Calu3 (cell line): ENCODE measurements around the gene IFNG. TPM values are rescaled to one million over a fixed set of nuclear protein-coding genes. Genes with fewer than 3 reads are reported as not detected.

Experiments
- BruUV-seq: library from RNA; stranded (reverse); fragments of 400-500 nt; replicated peaks from 2 replicates; lab custom pipeline; 2021; lab: Mats Ljungman, UMichigan
- CTCF ChIA-PET: fragments of 300-600 bp; sonication (Branson Sonifier 250); formaldehyde crosslinking; loops from one replicate; lab custom pipeline; 2022; ENCODE audit warnings: antibody characterized with exemption; lab: Charles Lee
- DNase-seq: peaks from one replicate; pipeline ENCODE4 v3.0.0; 2022
- H3K27ac Mint-ChIP-seq: one replicate; pipeline ENCODE4 v1.8.0; 2022; ENCODE audit warnings: mixed read lengths; ENCODE audit not compliant: unreplicated experiment
- H3K27me3 Mint-ChIP-seq: one replicate; pipeline ENCODE4 v1.8.0; 2022; ENCODE audit warnings: mixed read lengths; ENCODE audit not compliant: unreplicated experiment
- H3K36me3 Mint-ChIP-seq: one replicate; pipeline ENCODE4 v1.8.0; 2022; ENCODE audit warnings: mild to moderate bottlenecking, moderate library complexity, mixed read lengths; ENCODE audit not compliant: insufficient read depth, unreplicated experiment
- H3K4me1 Mint-ChIP-seq: one replicate; pipeline ENCODE4 v1.8.0; 2022; ENCODE audit warnings: mild to moderate bottlenecking, low read depth, mixed read lengths; ENCODE audit not compliant: unreplicated experiment
- H3K4me3 Mint-ChIP-seq: one replicate; pipeline ENCODE4 v1.8.0; 2022; ENCODE audit warnings: mild to moderate bottlenecking, low read depth, moderate library complexity, mixed read lengths; ENCODE audit not compliant: unreplicated experiment
- H3K9me3 Mint-ChIP-seq: one replicate; pipeline ENCODE4 v1.8.0; 2022; ENCODE audit warnings: low read depth, mixed read lengths; ENCODE audit not compliant: unreplicated experiment
- CTCF ChIP-seq: fragments of 200-600 bp; IDR thresholded peaks from one replicate; pipeline ENCODE4 v1.8.0; 2022; ENCODE audit warnings: antibody characterized with exemption; ENCODE audit not compliant: unreplicated experiment
- intact Hi-C: fragments of 100-400 bp; cut with micrococcal nuclease; formaldehyde crosslinking; loops from one replicate; pipeline ENCODE4 v1.10.0; 2022; ENCODE audit not compliant: unreplicated experiment
- total RNA-seq: library from RNA; stranded (reverse); gene quantifications from 2 replicates; pipeline ENCODE4 v1.2.3, GENCODE V29; 2022

The IFNG gene
- total RNA-seq, 1 experiment from 2014 or later = not detected

GRCh38 chr12:68106660-68107059 lies 52.9 kb downstream of the IFNG start:
- H3K27ac Mint-ChIP-seq = no peak overlapping the region
- DNase-seq = no peak
- TF ChIP-seq CTCF = no peak
- BruUV-seq = no TSS peak
- H3K9me3 Mint-ChIP-seq = no peaks in the 10 kb centered on the region
- no peaks in the 10 kb centered on the region for H3K36me3 Mint-ChIP-seq
- no peak overlapping the region for H3K4me3 Mint-ChIP-seq
- H3K4me1 Mint-ChIP-seq = no peaks in the 10 kb centered on the region
- intact Hi-C loops = no loop called here
- peaks cover 9% of the 10 kb centered on the region for H3K27me3 Mint-ChIP-seq
- CTCF ChIA-PET = interaction anchor here (1.2 kb wide), 1 partner anchor 19 kb away, joined by 3 read pairs; no protein-coding TSS in a partner anchor

- TF ChIP-seq CTCF = no peak
- no TSS peak for BruUV-seq
- CTCF ChIA-PET = interaction anchor here (1.2 kb wide), 1 partner anchor 20 kb away, joined by 3 read pairs; no protein-coding TSS in a partner anchor
Observed at GRCh38 chr12:68106160-68106559, 53.4 kb downstream of the IFNG start.

More at GRCh38 chr12:68106160-68106559, 53.4 kb downstream of the IFNG start:
- no peaks in the 10 kb centered on the region for H3K4me1 Mint-ChIP-seq
- H3K4me3 Mint-ChIP-seq = no peak overlapping the region
- no peaks in the 10 kb centered on the region for H3K9me3 Mint-ChIP-seq
- no peak overlapping the region for H3K27ac Mint-ChIP-seq
- intact Hi-C loops = no loop called here
- DNase-seq = no peak
- peaks cover 14% of the 10 kb centered on the region for H3K27me3 Mint-ChIP-seq
- no peaks in the 10 kb centered on the region for H3K36me3 Mint-ChIP-seq

Other genes starting within 250 kb of the IFNG start
- not detected in 2 replicates for gene IFNG-AS1, start 170.3 kb downstream of the IFNG start, total RNA-seq
- not detected in 2 replicates for gene IL26, start 66.1 kb upstream of the IFNG start, total RNA-seq
- gene IL22, start 93.9 kb upstream of the IFNG start, total RNA-seq = not detected in 2 replicates
- 22.7 and 23.0 TPM in 2 replicates for gene MDM1, start 172.6 kb upstream of the IFNG start, total RNA-seq